ENCODE data around the gene TMPRSS7.
"Not testable (repeated sequence)": the region's sequence is repeated elsewhere in the genome, so short reads cannot be mapped to it uniquely, and the experiment has no call there.

The TMPRSS7 gene

GRCh38 chr3:112027826-112028225 is 6.7 kb upstream of the TMPRSS7 start:
- DNase-seq (ENCODE audit: extremely low read depth, low read depth), result no peak
- TF ChIP-seq CTCF (IDR thresholded peaks at IDR 0.05; ENCODE audit: low read depth, low read length), result no peak

GRCh38 chr3:112030901-112031300 is 3.6 kb upstream of the TMPRSS7 start:
- TF ChIP-seq CTCF (IDR thresholded peaks at IDR 0.05; ENCODE audit: low read depth, low read length), result no peak
- DNase-seq (ENCODE audit: extremely low read depth, low read depth), result no peak

GRCh38 chr3:112032098-112032731 is 2.3 kb upstream of the TMPRSS7 start:
- TF ChIP-seq CTCF (IDR thresholded peaks at IDR 0.05; ENCODE audit: low read depth, low read length), result no peak
- DNase-seq (ENCODE audit: extremely low read depth, low read depth), result no peak

- TF ChIP-seq CTCF (IDR thresholded peaks at IDR 0.05; ENCODE audit: low read depth, low read length), result no peak
Observed at GRCh38 chr3:112035241-112035640, 705 bp downstream of the TMPRSS7 start.

GRCh38 chr3:112037194-112037593 is 2.7 kb downstream of the TMPRSS7 start:
- DNase-seq (ENCODE audit: extremely low read depth, low read depth), result not testable (repeated sequence)

More at GRCh38 chr3:112035241-112035640, 705 bp downstream of the TMPRSS7 start:
- DNase-seq (ENCODE audit: extremely low read depth, low read depth), result no peak

- DNase-seq (ENCODE audit: extremely low read depth, low read depth), result no peak
- TF ChIP-seq CTCF (IDR thresholded peaks at IDR 0.05; ENCODE audit: low read depth, low read length), result no peak
Observed at GRCh38 chr3:112038863-112039262, 4.3 kb downstream of the TMPRSS7 start.

GRCh38 chr3:112041321-112041720 is 6.8 kb downstream of the TMPRSS7 start:
- no peak for TF ChIP-seq CTCF (IDR thresholded peaks at IDR 0.05; ENCODE audit: low read depth, low read length)
- DNase-seq (ENCODE audit: extremely low read depth, low read depth), result no peak

- DNase-seq (ENCODE audit: extremely low read depth, low read depth), result no peak
- TF ChIP-seq CTCF (IDR thresholded peaks at IDR 0.05; ENCODE audit: low read depth, low read length), result no peak
Observed at GRCh38 chr3:112042842-112043280, 8.3 kb downstream of the TMPRSS7 start.

All from AG09319 (cell line).